Measurements from ENCODE around the gene GMEB1. TPM values are rescaled to one million over a fixed set of nuclear protein-coding genes. Genes with fewer than 3 reads are reported as not detected.
"Not testable (repeated sequence)": the region's sequence is repeated elsewhere in the genome, so short reads cannot be mapped to it uniquely, and the experiment has no call there.

GMEB1 gene
- total RNA-seq, 1 experiment from 2014 or later: 10.3 TPM

GRCh38 chr1:28642056-28642846, 26.3 kb upstream of the GMEB1 start:
- TSS peak; percentile 40 for BruUV-seq (replicated peaks)
- no peaks in the 10 kb centered on the region for H3K27me3 Mint-ChIP-seq (ENCODE audit: unreplicated experiment)
- peaks cover 28% of the 10 kb centered on the region for H3K36me3 Mint-ChIP-seq (ENCODE audit: insufficient read depth, unreplicated experiment)
- peak overlapping the region; percentile 87 for H3K27ac Mint-ChIP-seq (ENCODE audit: unreplicated experiment)
- H3K4me1 Mint-ChIP-seq (ENCODE audit: low read depth, unreplicated experiment): peaks cover 26% of the 10 kb centered on the region
- intact Hi-C loops (cut with micrococcal nuclease; ENCODE audit: unreplicated experiment): loop anchor here (2.0 kb wide), 1 partner anchor 235 kb away; no protein-coding TSS in a partner anchor
- peak overlapping the region; percentile 96 for H3K4me3 Mint-ChIP-seq (ENCODE audit: low read depth, unreplicated experiment)
- no peaks in the 10 kb centered on the region for H3K9me3 Mint-ChIP-seq (ENCODE audit: low read depth, unreplicated experiment)
- peak; percentile 18 for DNase-seq
- CTCF ChIA-PET: interaction anchor here (0.5 to 1.3 kb wide), 11 partner anchors 8 to 272 kb away, joined by 3 to 9 read pairs (median 3); partner anchors contain the start of genes GMEB1 and YTHDF2
- TF ChIP-seq CTCF (IDR thresholded peaks at IDR 0.05; ENCODE audit: unreplicated experiment): no peak

DNA sequence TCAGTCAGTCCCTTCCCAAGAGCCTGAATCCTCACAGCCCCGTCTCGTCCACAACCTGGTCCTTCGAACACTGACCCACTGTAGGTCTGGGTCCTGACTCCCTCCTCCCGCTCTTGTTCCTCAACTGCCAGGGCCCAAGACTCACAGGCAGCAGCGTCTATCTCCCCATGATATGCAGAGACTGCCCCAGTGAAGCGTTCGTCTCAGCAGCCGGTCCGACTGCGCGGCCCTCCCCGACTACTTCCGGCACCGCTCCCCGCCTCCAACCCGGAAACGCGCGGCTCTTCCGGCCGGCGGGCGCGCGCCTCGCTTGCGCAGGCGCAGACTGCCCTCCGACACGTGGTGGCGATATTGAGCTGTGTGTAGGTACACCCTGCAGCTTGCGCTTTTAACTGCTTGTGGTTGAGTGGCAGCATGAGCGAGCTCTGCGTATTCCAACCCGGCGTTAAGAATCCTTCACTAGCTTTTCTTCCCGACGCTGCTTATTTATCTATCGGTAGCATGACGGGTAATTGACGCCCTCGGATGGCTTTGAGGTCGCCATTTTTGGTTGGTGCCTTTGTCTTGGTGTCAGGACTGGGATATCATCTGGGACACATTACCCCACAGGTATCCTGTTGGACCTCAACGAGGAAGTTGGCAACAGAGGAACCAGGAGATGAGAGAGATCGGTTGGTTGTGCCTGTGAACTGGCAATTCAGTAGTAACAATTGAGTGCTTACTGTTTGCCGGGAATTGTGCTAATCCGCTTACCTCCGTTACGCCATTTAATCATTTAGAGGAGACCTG, 25.5 kb upstream of the GMEB1 start, which contains the start of gene TAF12:
TAF12 (minus strand) TSS at position 221 of the 789 bp plus-strand sequence. CDS start 20,986 bp downstream, outside the sequence.
- peaks cover 32% of the 10 kb centered on the region for H3K36me3 Mint-ChIP-seq (ENCODE audit: insufficient read depth, unreplicated experiment)
- peak within 1 kb of the TSS; percentile 96 for H3K4me3 Mint-ChIP-seq (ENCODE audit: low read depth, unreplicated experiment)
- TSS peak; percentile 96 for BruUV-seq (replicated peaks)
- CTCF ChIA-PET: interaction anchor here (0.5 to 1.0 kb wide), 22 partner anchors 9 to 1796 kb away, joined by 3 to 12 read pairs (median 4); partner anchors contain the start of genes GMEB1 and YTHDF2
- H3K4me1 Mint-ChIP-seq (ENCODE audit: low read depth, unreplicated experiment): peaks cover 29% of the 10 kb centered on the region
- intact Hi-C loops (cut with micrococcal nuclease; ENCODE audit: unreplicated experiment): loop anchor here (2.0 kb wide), 1 partner anchor 234 kb away; no protein-coding TSS in a partner anchor
- H3K27me3 Mint-ChIP-seq (ENCODE audit: unreplicated experiment): no peaks in the 10 kb centered on the region
- TF ChIP-seq CTCF (IDR thresholded peaks at IDR 0.05; ENCODE audit: unreplicated experiment): peak; percentile 31
- peak; percentile 90 for DNase-seq
- no peaks in the 10 kb centered on the region for H3K9me3 Mint-ChIP-seq (ENCODE audit: low read depth, unreplicated experiment)
- H3K27ac Mint-ChIP-seq (ENCODE audit: unreplicated experiment): peak within 1 kb of the TSS; percentile 87

DNA sequence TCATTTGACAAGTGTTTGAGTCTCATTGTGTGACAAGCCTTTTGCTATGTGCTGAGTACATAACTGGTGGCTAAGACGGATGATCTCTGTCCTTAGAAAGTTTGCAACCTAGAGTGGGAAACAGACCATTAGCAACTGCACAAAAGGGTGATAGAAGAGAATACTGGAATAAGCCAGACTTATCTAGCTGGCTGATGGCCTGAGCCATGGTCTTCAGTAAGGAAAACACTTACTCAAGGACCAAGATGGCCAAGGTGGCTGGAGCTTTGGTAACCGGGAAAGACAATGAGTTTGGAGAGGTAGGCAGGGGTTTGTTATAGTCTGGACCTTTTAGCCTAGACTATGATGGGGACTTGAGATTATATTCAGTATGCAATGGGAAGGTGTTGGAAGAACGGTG, 24.1 kb upstream of the GMEB1 start:
- no peak for TF ChIP-seq CTCF (IDR thresholded peaks at IDR 0.05; ENCODE audit: unreplicated experiment)
- Mint-ChIP-seq H3K4me1 (ENCODE audit: low read depth, unreplicated experiment) (peaks cover 33% of the 10 kb centered on the region), H3K4me3 (ENCODE audit: low read depth, unreplicated experiment) (peak overlapping the region; percentile 96), H3K36me3 (ENCODE audit: insufficient read depth, unreplicated experiment) (peaks cover 46% of the 10 kb centered on the region), H3K27ac (ENCODE audit: unreplicated experiment) (peak overlapping the region; percentile 87), H3K27me3 (ENCODE audit: unreplicated experiment) (no peaks in the 10 kb centered on the region), H3K9me3 (ENCODE audit: low read depth, unreplicated experiment) (no peaks in the 10 kb centered on the region)
- no peak for DNase-seq
- intact Hi-C loops (cut with micrococcal nuclease; ENCODE audit: unreplicated experiment): no loop called here
- no TSS peak for BruUV-seq (replicated peaks)
- CTCF ChIA-PET: interaction anchor here (0.7 kb wide), 1 partner anchor 316 kb away, joined by 3 read pairs; the partner anchor contains the start of gene MED18

GRCh38 chr1:28645406-28645805, 23.2 kb upstream of the GMEB1 start:
- not testable (repeated sequence) for DNase-seq; H3K9me3 Mint-ChIP-seq (ENCODE audit: low read depth, unreplicated experiment); H3K27me3 Mint-ChIP-seq (ENCODE audit: unreplicated experiment); H3K27ac Mint-ChIP-seq (ENCODE audit: unreplicated experiment); H3K4me3 Mint-ChIP-seq (ENCODE audit: low read depth, unreplicated experiment); BruUV-seq (replicated peaks)
- CTCF ChIA-PET: interaction anchor here (0.6 kb wide), 1 partner anchor 131 kb away, joined by 5 read pairs; no protein-coding TSS in a partner anchor
- intact Hi-C loops (cut with micrococcal nuclease; ENCODE audit: unreplicated experiment): loop anchor here (5.0 kb wide), 1 partner anchor 92 kb away; the partner anchor contains the start of gene YTHDF2
- H3K36me3 Mint-ChIP-seq (ENCODE audit: insufficient read depth, unreplicated experiment): peaks cover 47% of the 10 kb centered on the region
- peaks cover 33% of the 10 kb centered on the region for H3K4me1 Mint-ChIP-seq (ENCODE audit: low read depth, unreplicated experiment)
